ENCODE results near the gene GLUL.
"Not testable (repeated sequence)": the region's sequence is repeated elsewhere in the genome, so short reads cannot be mapped to it uniquely, and the experiment has no call there.

GLUL gene

GRCh38 chr1:182380199-182380598 lies 11.4 kb downstream of the GLUL start:
- no peaks in the 10 kb centered on the region for H3K27me3 ChIP-seq (ENCODE audit: low read length)
- H3K9me3 ChIP-seq (ENCODE audit: insufficient read depth, low read length) = no peaks in the 10 kb centered on the region
- H3K27ac ChIP-seq (ENCODE audit: low read depth, low read length) = no peak overlapping the region
- H2AFZ ChIP-seq (ENCODE audit: low read depth, low read length, severe bottlenecking) = no peak overlapping the region
- no peaks in the 10 kb centered on the region for H3F3A ChIP-seq (ENCODE audit: insufficient read depth)
- no peaks in the 10 kb centered on the region for H3K79me2 ChIP-seq (ENCODE audit: insufficient read depth, low read length)
- no peaks in the 10 kb centered on the region for H3K9me2 ChIP-seq (replicated peaks; ENCODE audit: insufficient read depth, low read length)
- H3K4me3 ChIP-seq (ENCODE audit: insufficient read depth, low read length, poor library complexity, severe bottlenecking) = no peak overlapping the region
- TF ChIP-seq EZH2phosphoT487 (conservative IDR thresholded peaks at IDR 0.05; ENCODE audit: low read length) (no peak), CTCF (IDR thresholded peaks at IDR 0.05; ENCODE audit: insufficient read depth, low read length, poor library complexity, severe bottlenecking) (no peak)
- no peaks in the 10 kb centered on the region for H3K36me3 ChIP-seq (ENCODE audit: low read length)
- H3K9ac ChIP-seq (ENCODE audit: low read length) = no peak overlapping the region
- H4K20me1 ChIP-seq (ENCODE audit: low read depth, low read length) = no peaks in the 10 kb centered on the region
- H3K4me2 ChIP-seq (ENCODE audit: low read depth, low read length, poor library complexity, severe bottlenecking) = no peak overlapping the region

GRCh38 chr1:182379781-182380180 lies 11.8 kb downstream of the GLUL start:
- H2AFZ ChIP-seq (ENCODE audit: low read depth, low read length, severe bottlenecking); H3K4me3 ChIP-seq (ENCODE audit: insufficient read depth, low read length, poor library complexity, severe bottlenecking); H3K4me2 ChIP-seq (ENCODE audit: low read depth, low read length, poor library complexity, severe bottlenecking); H3F3A ChIP-seq (ENCODE audit: insufficient read depth); H3K9me3 ChIP-seq (ENCODE audit: insufficient read depth, low read length); H3K9me2 ChIP-seq (replicated peaks; ENCODE audit: insufficient read depth, low read length); H3K9ac ChIP-seq (ENCODE audit: low read length); H3K36me3 ChIP-seq (ENCODE audit: low read length); H3K79me2 ChIP-seq (ENCODE audit: insufficient read depth, low read length); H4K20me1 ChIP-seq (ENCODE audit: low read depth, low read length); H3K27me3 ChIP-seq (ENCODE audit: low read length); H3K27ac ChIP-seq (ENCODE audit: low read depth, low read length): not testable (repeated sequence)

- H3K9me2 ChIP-seq (replicated peaks; ENCODE audit: insufficient read depth, low read length) = no peaks in the 10 kb centered on the region
- no peaks in the 10 kb centered on the region for H3K36me3 ChIP-seq (ENCODE audit: low read length)
- no peaks in the 10 kb centered on the region for H3K9me3 ChIP-seq (ENCODE audit: insufficient read depth, low read length)
- H3K27ac ChIP-seq (ENCODE audit: low read depth, low read length) = no peak overlapping the region
- no peak overlapping the region for H3K4me2 ChIP-seq (ENCODE audit: low read depth, low read length, poor library complexity, severe bottlenecking)
- TF ChIP-seq EZH2phosphoT487 (conservative IDR thresholded peaks at IDR 0.05; ENCODE audit: low read length) (no peak), CTCF (IDR thresholded peaks at IDR 0.05; ENCODE audit: insufficient read depth, low read length, poor library complexity, severe bottlenecking) (no peak)
- H3K79me2 ChIP-seq (ENCODE audit: insufficient read depth, low read length) = no peaks in the 10 kb centered on the region
- no peaks in the 10 kb centered on the region for H3K27me3 ChIP-seq (ENCODE audit: low read length)
- no peaks in the 10 kb centered on the region for H3F3A ChIP-seq (ENCODE audit: insufficient read depth)
- no peak overlapping the region for H3K4me3 ChIP-seq (ENCODE audit: insufficient read depth, low read length, poor library complexity, severe bottlenecking)
- no peak overlapping the region for H2AFZ ChIP-seq (ENCODE audit: low read depth, low read length, severe bottlenecking)
- no peaks in the 10 kb centered on the region for H4K20me1 ChIP-seq (ENCODE audit: low read depth, low read length)
- H3K9ac ChIP-seq (ENCODE audit: low read length) = no peak overlapping the region
Observed at GRCh38 chr1:182376936-182377574, 14.5 kb downstream of the GLUL start.

- H3K79me2 ChIP-seq (ENCODE audit: insufficient read depth, low read length) = no peaks in the 10 kb centered on the region
- H4K20me1 ChIP-seq (ENCODE audit: low read depth, low read length) = no peaks in the 10 kb centered on the region
- no peaks in the 10 kb centered on the region for H3F3A ChIP-seq (ENCODE audit: insufficient read depth)
- H3K9me3 ChIP-seq (ENCODE audit: insufficient read depth, low read length) = no peaks in the 10 kb centered on the region
- H3K27me3 ChIP-seq (ENCODE audit: low read length) = no peaks in the 10 kb centered on the region
- no peak overlapping the region for H3K4me2 ChIP-seq (ENCODE audit: low read depth, low read length, poor library complexity, severe bottlenecking)
- TF ChIP-seq CTCF (IDR thresholded peaks at IDR 0.05; ENCODE audit: insufficient read depth, low read length, poor library complexity, severe bottlenecking) (no peak), EZH2phosphoT487 (conservative IDR thresholded peaks at IDR 0.05; ENCODE audit: low read length) (no peak)
- H3K36me3 ChIP-seq (ENCODE audit: low read length) = no peaks in the 10 kb centered on the region
- H3K4me3 ChIP-seq (ENCODE audit: insufficient read depth, low read length, poor library complexity, severe bottlenecking) = no peak overlapping the region
- no peak overlapping the region for H3K27ac ChIP-seq (ENCODE audit: low read depth, low read length)
- H3K9me2 ChIP-seq (replicated peaks; ENCODE audit: insufficient read depth, low read length) = no peaks in the 10 kb centered on the region
- no peak overlapping the region for H3K9ac ChIP-seq (ENCODE audit: low read length)
- H2AFZ ChIP-seq (ENCODE audit: low read depth, low read length, severe bottlenecking) = no peak overlapping the region
Observed at GRCh38 chr1:182374101-182374834, 17.3 kb downstream of the GLUL start.
